Osteoblast (primary cell): ENCODE results near the gene UCK1. TPM values are rescaled to one million over a fixed set of nuclear protein-coding genes. Genes with fewer than 3 reads are reported as not detected.

Source experiments
- DNase-seq: peaks from one replicate; pipeline ENCODE4 v3.0.0; 2011; ENCODE audit warnings: low spot score, mixed read lengths; ENCODE audit not compliant: insufficient read length; ENCODE audit errors: missing footprints
- H2AFZ ChIP-seq: 2 replicates; pipeline ENCODE4 v1.6.0; 2011; ENCODE audit warnings: mild to moderate bottlenecking, low read length
- H3K27ac ChIP-seq: 2 replicates; pipeline ENCODE4 v1.5.1; 2011; ENCODE audit warnings: mild to moderate bottlenecking, low read depth, low read length, moderate library complexity
- H3K27me3 ChIP-seq: 2 replicates; pipeline ENCODE4 v1.6.0; 2012; ENCODE audit warnings: mild to moderate bottlenecking, control low read depth, inconsistent platforms, low read length, moderate library complexity; ENCODE audit not compliant: insufficient read depth
- H3K36me3 ChIP-seq: 2 replicates; pipeline ENCODE4 v1.5.1; 2011; ENCODE audit warnings: mild to moderate bottlenecking, low read length, control low read depth, moderate library complexity; ENCODE audit not compliant: insufficient read depth
- H3K4me1 ChIP-seq: 2 replicates; pipeline ENCODE4 v1.5.1; 2011; ENCODE audit warnings: mild to moderate bottlenecking, low read length, control low read depth, moderate library complexity; ENCODE audit not compliant: insufficient read depth
- H3K4me2 ChIP-seq: 2 replicates; pipeline ENCODE4 v1.6.0; 2011; ENCODE audit warnings: mild to moderate bottlenecking, low read length; ENCODE audit not compliant: insufficient read depth
- H3K4me3 ChIP-seq: fragments of 200-600 bp; sonication (generic); 3 replicates; pipeline ENCODE4 v1.5.1; 2012; ENCODE audit warnings: mild to moderate bottlenecking, low read length, inconsistent platforms; ENCODE audit not compliant: insufficient read depth
- H3K79me2 ChIP-seq: 2 replicates; pipeline ENCODE4 v1.6.0; 2012; ENCODE audit warnings: mild to moderate bottlenecking, low read length, control low read depth, inconsistent platforms; ENCODE audit not compliant: insufficient read depth
- H3K9me3 ChIP-seq: 2 replicates; pipeline ENCODE4 v1.5.1; 2011; ENCODE audit warnings: low read depth, low read length, control low read depth
- H4K20me1 ChIP-seq: 2 replicates; pipeline ENCODE4 v1.6.0; 2012; ENCODE audit warnings: mild to moderate bottlenecking, low read length, control low read depth; ENCODE audit not compliant: insufficient read depth
- total RNA-seq: library from RNA; depleted of rRNA; stranded (reverse); fragments of >200 nt; gene quantifications from 2 replicates; pipeline ENCODE4 v1.2.3, GENCODE V29; 2012
- TF ChIP-seq, protein P1 (sequence below): IDR thresholded peaks from 2 replicates; pipeline ENCODE4 v1.5.1; 2011; ENCODE audit warnings: mild to moderate bottlenecking, low read depth, low read length, moderate library complexity; ENCODE audit errors: extremely low read depth

Gene UCK1
- total RNA-seq, 1 donor, result 19.5 TPM

DNA sequence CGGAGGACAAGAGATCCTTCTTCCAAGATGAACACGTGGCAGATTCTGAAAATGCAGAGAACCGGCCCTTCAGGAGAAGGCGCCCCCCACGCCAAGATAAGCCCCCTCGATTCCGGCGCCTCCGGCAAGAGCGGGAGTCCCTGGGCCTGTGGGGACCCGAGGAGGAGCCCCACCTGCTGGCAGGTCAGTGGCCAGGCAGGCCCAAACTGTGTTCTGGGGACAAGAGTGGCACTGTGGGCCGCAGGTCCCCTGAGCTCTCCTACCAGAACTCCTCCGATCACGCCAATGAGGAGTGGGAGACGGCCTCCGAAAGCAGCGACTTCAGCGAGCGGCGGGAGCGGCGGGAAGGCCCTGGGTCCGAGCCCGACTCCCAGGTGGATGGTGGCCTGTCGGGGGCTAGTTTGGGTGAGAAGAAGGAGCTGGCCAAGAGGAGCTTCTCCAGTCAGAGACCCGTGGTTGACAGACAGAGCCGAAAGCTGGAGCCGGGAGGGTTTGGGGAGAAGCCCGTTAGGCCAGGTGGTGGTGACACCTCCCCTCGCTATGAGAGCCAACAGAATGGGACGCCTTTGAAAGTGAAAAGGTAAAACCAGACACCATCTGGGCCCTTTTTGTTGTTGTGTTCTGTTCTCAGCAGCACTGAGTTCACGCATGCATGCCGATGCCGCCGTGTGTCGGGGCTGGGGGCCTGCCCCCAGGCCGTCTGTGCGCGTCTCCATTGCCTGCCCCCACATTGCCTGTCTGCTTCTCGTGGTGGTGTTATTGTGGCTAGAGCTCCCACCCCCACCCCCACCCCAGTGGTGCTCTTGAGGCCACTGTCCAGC lies 54.9 kb downstream of the UCK1 start:
- Histone ChIP-seq H4K20me1 (peaks cover 35% of the 10 kb centered on the region), H3K27me3 (no peaks in the 10 kb centered on the region), H3K79me2 (peaks cover 71% of the 10 kb centered on the region), H2AFZ (no peak overlapping the region), H3K9me3 (no peaks in the 10 kb centered on the region), H3K36me3 (peaks cover 89% of the 10 kb centered on the region), H3K27ac (no peak overlapping the region), H3K4me2 (no peak overlapping the region), H3K4me3 (no peak overlapping the region), H3K4me1 (no peaks in the 10 kb centered on the region)
- peak; percentile 70 for DNase-seq
- TF ChIP-seq, protein P1, sequence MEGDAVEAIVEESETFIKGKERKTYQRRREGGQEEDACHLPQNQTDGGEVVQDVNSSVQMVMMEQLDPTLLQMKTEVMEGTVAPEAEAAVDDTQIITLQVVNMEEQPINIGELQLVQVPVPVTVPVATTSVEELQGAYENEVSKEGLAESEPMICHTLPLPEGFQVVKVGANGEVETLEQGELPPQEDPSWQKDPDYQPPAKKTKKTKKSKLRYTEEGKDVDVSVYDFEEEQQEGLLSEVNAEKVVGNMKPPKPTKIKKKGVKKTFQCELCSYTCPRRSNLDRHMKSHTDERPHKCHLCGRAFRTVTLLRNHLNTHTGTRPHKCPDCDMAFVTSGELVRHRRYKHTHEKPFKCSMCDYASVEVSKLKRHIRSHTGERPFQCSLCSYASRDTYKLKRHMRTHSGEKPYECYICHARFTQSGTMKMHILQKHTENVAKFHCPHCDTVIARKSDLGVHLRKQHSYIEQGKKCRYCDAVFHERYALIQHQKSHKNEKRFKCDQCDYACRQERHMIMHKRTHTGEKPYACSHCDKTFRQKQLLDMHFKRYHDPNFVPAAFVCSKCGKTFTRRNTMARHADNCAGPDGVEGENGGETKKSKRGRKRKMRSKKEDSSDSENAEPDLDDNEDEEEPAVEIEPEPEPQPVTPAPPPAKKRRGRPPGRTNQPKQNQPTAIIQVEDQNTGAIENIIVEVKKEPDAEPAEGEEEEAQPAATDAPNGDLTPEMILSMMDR, result no peak

- no peaks in the 10 kb centered on the region for H3K9me3 ChIP-seq
- no peak overlapping the region for H3K27ac ChIP-seq
- no peaks in the 10 kb centered on the region for H3K4me1 ChIP-seq
- H3K27me3 ChIP-seq, result no peaks in the 10 kb centered on the region
- peaks cover 42% of the 10 kb centered on the region for H4K20me1 ChIP-seq
- peaks cover 91% of the 10 kb centered on the region for H3K36me3 ChIP-seq
- DNase-seq, result peak; percentile 62
- no peak overlapping the region for H2AFZ ChIP-seq
- no peak overlapping the region for H3K4me2 ChIP-seq
- no peak overlapping the region for H3K4me3 ChIP-seq
- TF ChIP-seq, protein P1, result no peak
- H3K79me2 ChIP-seq, result peaks cover 77% of the 10 kb centered on the region
Observed at GRCh38 chr9:131475111-131475955, 55.7 kb downstream of the UCK1 start.

DNA sequence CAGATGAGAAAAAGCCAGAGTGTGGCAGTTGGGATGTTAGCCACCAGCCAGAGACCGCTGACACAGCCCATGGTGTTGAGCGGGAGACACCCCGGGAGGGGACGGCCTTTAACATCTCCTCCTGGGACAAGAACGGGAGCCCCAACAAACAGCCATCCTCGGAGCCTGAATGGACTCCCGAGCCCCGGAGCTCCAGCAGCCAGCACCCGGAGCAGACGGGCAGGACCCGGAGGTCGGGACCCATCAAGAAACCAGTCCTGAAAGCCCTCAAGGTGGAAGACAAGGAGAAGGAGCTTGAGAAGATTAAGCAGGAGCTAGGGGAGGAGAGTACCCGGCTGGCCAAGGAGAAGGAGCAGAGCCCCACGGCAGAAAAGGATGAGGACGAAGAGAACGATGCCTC lies 56.4 kb downstream of the UCK1 start:
- Histone ChIP-seq H3K4me2 (no peak overlapping the region), H3K27me3 (no peaks in the 10 kb centered on the region), H2AFZ (no peak overlapping the region), H3K4me3 (no peak overlapping the region), H3K27ac (no peak overlapping the region), H4K20me1 (peaks cover 48% of the 10 kb centered on the region), H3K36me3 (peaks cover 90% of the 10 kb centered on the region), H3K9me3 (no peaks in the 10 kb centered on the region), H3K4me1 (no peaks in the 10 kb centered on the region), H3K79me2 (peaks cover 78% of the 10 kb centered on the region)
- TF ChIP-seq, protein P1, result no peak
- DNase-seq, result peak; percentile 15

GRCh38 chr9:131473891-131474290 lies 57.2 kb downstream of the UCK1 start:
- TF ChIP-seq, protein P1, result no peak
- no peak overlapping the region for H3K4me2 ChIP-seq
- H4K20me1 ChIP-seq, result peaks cover 52% of the 10 kb centered on the region
- H3K27me3 ChIP-seq, result no peaks in the 10 kb centered on the region
- no peak overlapping the region for H3K27ac ChIP-seq
- H3K9me3 ChIP-seq, result no peaks in the 10 kb centered on the region
- no peak overlapping the region for H2AFZ ChIP-seq
- H3K4me1 ChIP-seq, result no peaks in the 10 kb centered on the region
- DNase-seq, result no peak
- H3K36me3 ChIP-seq, result peaks cover 87% of the 10 kb centered on the region
- peaks cover 76% of the 10 kb centered on the region for H3K79me2 ChIP-seq
- no peak overlapping the region for H3K4me3 ChIP-seq
